ENCODE data around the gene PTPN6.

- no peak for TF ChIP-seq CTCF (conservative IDR thresholded peaks at IDR 0.05; ENCODE audit: low read depth, low read length)
- no peak for TF ChIP-seq EZH2 (IDR thresholded peaks at IDR 0.05; ENCODE audit: low read length, unreplicated experiment)
- no peak for TF ChIP-seq EZH2phosphoT487 (IDR thresholded peaks at IDR 0.05; ENCODE audit: borderline replicate concordance, low read length)
These were observed 25.4 kb upstream of the PTPN6 start for GRCh38 chr12:6925540-6926279.
